ENCODE data around the gene LUC7L2. TPM values are rescaled to one million over a fixed set of nuclear protein-coding genes. Genes with fewer than 3 reads are reported as not detected.

LUC7L2 gene
- total and polyA plus RNA-seq, 2 donors (not counting 1 experiment from before 2014, with no cell fraction given): 26.5 to 142 TPM

GRCh38 chr7:139451638-139452037 lies 91.9 kb downstream of the LUC7L2 start:
- Mint-ChIP-seq H3K27me3 (no peaks in the 10 kb centered on the region), H3K27ac (no peak overlapping the region), H3K9me3 (ENCODE audit: insufficient read depth) (no peaks in the 10 kb centered on the region), H3K4me1 (no peaks in the 10 kb centered on the region), H3K4me3 (no peak overlapping the region)
- Histone ChIP-seq H3K79me2 (ENCODE audit: control insufficient read depth, insufficient read depth, low read length) (no peaks in the 10 kb centered on the region), H3K4me2 (replicated peaks; ENCODE audit: low read depth, low read length, poor library complexity, severe bottlenecking) (no peak overlapping the region), H3K4me3 (ENCODE audit: control extremely low read depth in 1 of 5, extremely low read depth in 1 of 5, insufficient read depth in 1 of 5, low read depth in 2 of 5, low read length in 4 of 5) (no peak overlapping the region), H3K9ac (ENCODE audit: low read length) (no peak overlapping the region), H3K36me3 (replicated peaks in 1 of 2; ENCODE audit: control extremely low read depth in 1 of 2, control insufficient read depth in 1 of 2, extremely low read depth in 1 of 2, insufficient read depth in 2 of 2, low read length in 1 of 2) (no peaks in the 10 kb centered on the region), H4K20me1 (ENCODE audit: control insufficient read depth, insufficient read depth, low read length, poor library complexity, severe bottlenecking) (no peaks in the 10 kb centered on the region), H3K9me3 (ENCODE audit: control extremely low read depth in 1 of 3, control insufficient read depth in 2 of 3, insufficient read depth in 1 of 3, low read length in 2 of 3) (no peaks in the 10 kb centered on the region), H3K4me1 (ENCODE audit: control insufficient read depth in 2 of 2, insufficient read depth in 2 of 2, low read length in 2 of 2) (no peaks in the 10 kb centered on the region), H2AFZ (ENCODE audit: insufficient read depth, low read depth, low read length, poor library complexity, severe bottlenecking) (no peak overlapping the region), H3K27me3 (replicated peaks in 1 of 4; ENCODE audit: control extremely low read depth in 1 of 4, control insufficient read depth in 3 of 4, insufficient read depth in 4 of 4, low read length in 3 of 4) (no peaks in the 10 kb centered on the region), H3K27ac (ENCODE audit: low read length in 2 of 2) (no peak overlapping the region)
- CTCF ChIA-PET: no interaction called here
- TF ChIP-seq, protein P1, sequence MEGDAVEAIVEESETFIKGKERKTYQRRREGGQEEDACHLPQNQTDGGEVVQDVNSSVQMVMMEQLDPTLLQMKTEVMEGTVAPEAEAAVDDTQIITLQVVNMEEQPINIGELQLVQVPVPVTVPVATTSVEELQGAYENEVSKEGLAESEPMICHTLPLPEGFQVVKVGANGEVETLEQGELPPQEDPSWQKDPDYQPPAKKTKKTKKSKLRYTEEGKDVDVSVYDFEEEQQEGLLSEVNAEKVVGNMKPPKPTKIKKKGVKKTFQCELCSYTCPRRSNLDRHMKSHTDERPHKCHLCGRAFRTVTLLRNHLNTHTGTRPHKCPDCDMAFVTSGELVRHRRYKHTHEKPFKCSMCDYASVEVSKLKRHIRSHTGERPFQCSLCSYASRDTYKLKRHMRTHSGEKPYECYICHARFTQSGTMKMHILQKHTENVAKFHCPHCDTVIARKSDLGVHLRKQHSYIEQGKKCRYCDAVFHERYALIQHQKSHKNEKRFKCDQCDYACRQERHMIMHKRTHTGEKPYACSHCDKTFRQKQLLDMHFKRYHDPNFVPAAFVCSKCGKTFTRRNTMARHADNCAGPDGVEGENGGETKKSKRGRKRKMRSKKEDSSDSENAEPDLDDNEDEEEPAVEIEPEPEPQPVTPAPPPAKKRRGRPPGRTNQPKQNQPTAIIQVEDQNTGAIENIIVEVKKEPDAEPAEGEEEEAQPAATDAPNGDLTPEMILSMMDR (IDR thresholded peaks at IDR 0.05): no peak
- TF ChIP-seq EZH2 (IDR thresholded peaks at IDR 0.05; ENCODE audit: borderline replicate concordance, insufficient read depth, low read depth, low read length, poor library complexity, severe bottlenecking): no peak
- no peak for ATAC-seq (ENCODE audit: low read depth)
- POLR2A ChIA-PET: no interaction called here
- DNase-seq: no peak
- intact Hi-C loops (cut with micrococcal nuclease): no loop called here
- WGBS (ENCODE audit: insufficient coverage): 94% methylated on average over 3 of the region's 6 CpGs

DNA sequence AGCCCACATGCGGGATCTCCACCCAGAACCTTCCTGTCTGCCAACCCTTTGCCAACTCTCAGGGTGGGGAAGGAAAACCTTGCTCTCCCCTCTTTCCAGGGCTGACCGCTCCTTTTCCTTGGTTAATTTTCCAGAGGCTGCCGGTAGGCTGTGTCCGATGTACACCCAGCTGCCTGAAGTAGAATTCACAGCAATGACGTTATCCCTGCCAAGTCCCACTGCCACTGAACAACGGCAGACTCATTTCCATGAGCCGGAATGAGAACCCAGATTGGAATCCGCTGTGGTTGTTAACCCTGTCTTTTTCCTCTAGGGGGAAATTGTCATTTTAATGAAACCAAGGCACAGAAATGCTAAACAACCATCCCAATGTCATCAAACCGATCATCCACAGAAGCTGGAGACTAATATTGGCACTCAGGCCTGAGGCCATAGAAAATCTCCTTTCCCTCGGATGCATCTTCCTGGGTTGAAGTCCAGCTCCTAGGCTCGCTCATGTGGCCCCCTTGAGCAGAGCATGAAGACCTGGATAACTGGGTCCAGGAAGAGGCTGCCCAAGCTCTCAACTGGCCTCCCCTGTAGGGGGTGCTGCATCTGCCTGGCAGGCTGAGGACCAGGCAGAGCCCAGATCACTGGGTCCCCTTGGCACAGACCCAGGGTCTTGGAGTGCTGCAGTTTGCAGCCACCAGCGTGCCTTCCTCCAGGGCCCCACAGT lies 93.4 kb downstream of the LUC7L2 start:
- no peak for DNase-seq
- H2AFZ ChIP-seq (ENCODE audit: insufficient read depth, low read depth, low read length, poor library complexity, severe bottlenecking): no peak overlapping the region

More for the DNA sequence above, 93.4 kb downstream of the LUC7L2 start:
- Histone ChIP-seq H3K36me3 (replicated peaks in 1 of 2; ENCODE audit: control extremely low read depth in 1 of 2, control insufficient read depth in 1 of 2, extremely low read depth in 1 of 2, insufficient read depth in 2 of 2, low read length in 1 of 2) (no peaks in the 10 kb centered on the region), H3K4me1 (ENCODE audit: control insufficient read depth in 2 of 2, insufficient read depth in 2 of 2, low read length in 2 of 2) (no peaks in the 10 kb centered on the region), H3K27ac (ENCODE audit: low read length in 2 of 2) (no peak overlapping the region), H3K4me3 (ENCODE audit: control extremely low read depth in 1 of 5, extremely low read depth in 1 of 5, insufficient read depth in 1 of 5, low read depth in 2 of 5, low read length in 4 of 5) (no peak overlapping the region), H4K20me1 (ENCODE audit: control insufficient read depth, insufficient read depth, low read length, poor library complexity, severe bottlenecking) (no peaks in the 10 kb centered on the region), H3K9me3 (ENCODE audit: control extremely low read depth in 1 of 3, control insufficient read depth in 2 of 3, insufficient read depth in 1 of 3, low read length in 2 of 3) (no peaks in the 10 kb centered on the region), H3K4me2 (replicated peaks; ENCODE audit: low read depth, low read length, poor library complexity, severe bottlenecking) (no peak overlapping the region), H3K79me2 (ENCODE audit: control insufficient read depth, insufficient read depth, low read length) (no peaks in the 10 kb centered on the region), H3K9ac (ENCODE audit: low read length) (no peak overlapping the region), H3K27me3 (replicated peaks in 1 of 4; ENCODE audit: control extremely low read depth in 1 of 4, control insufficient read depth in 3 of 4, insufficient read depth in 4 of 4, low read length in 3 of 4) (no peaks in the 10 kb centered on the region)
- 94% methylated on average over 12 of the region's 12 CpGs for WGBS (ENCODE audit: insufficient coverage)
- Mint-ChIP-seq H3K27ac (no peak overlapping the region), H3K9me3 (ENCODE audit: insufficient read depth) (no peaks in the 10 kb centered on the region), H3K27me3 (no peaks in the 10 kb centered on the region), H3K4me3 (no peak overlapping the region), H3K4me1 (no peaks in the 10 kb centered on the region)
- ChIA-PET CTCF (no interaction called here), POLR2A (no interaction called here)
- ATAC-seq (ENCODE audit: low read depth): no peak
- intact Hi-C loops (cut with micrococcal nuclease): no loop called here
- TF ChIP-seq, protein P1 (IDR thresholded peaks at IDR 0.05): no peak
- TF ChIP-seq EZH2 (IDR thresholded peaks at IDR 0.05; ENCODE audit: borderline replicate concordance, insufficient read depth, low read depth, low read length, poor library complexity, severe bottlenecking): no peak

All from B cell (primary cell).